ENCODE data around the gene TBC1D10A. TPM values are rescaled to one million over a fixed set of nuclear protein-coding genes. Genes with fewer than 3 reads are reported as not detected.
A peak's percentile ranks its signal among the peaks of the same experiment; 100 is the strongest.

Gene TBC1D10A
- total RNA-seq, 1 donor from 2014 or later: 21.4 TPM

- DNase-seq (ENCODE audit: low read depth): no peak
Measured at GRCh38 chr22:30265823-30266444, 60.8 kb downstream of the TBC1D10A start.

- no peak for DNase-seq (ENCODE audit: low read depth)
Measured at GRCh38 chr22:30265131-30265720, 61.5 kb downstream of the TBC1D10A start.

GRCh38 chr22:30263883-30264282 lies 62.9 kb downstream of the TBC1D10A start:
- DNase-seq (ENCODE audit: low read depth): no peak

GRCh38 chr22:30262917-30263741 lies 63.6 kb downstream of the TBC1D10A start:
- DNase-seq (ENCODE audit: low read depth): no peak

GRCh38 chr22:30262112-30262511 lies 64.6 kb downstream of the TBC1D10A start:
- DNase-seq (ENCODE audit: low read depth): no peak

- no peak for DNase-seq (ENCODE audit: low read depth)
Measured at GRCh38 chr22:30261134-30261533, 65.6 kb downstream of the TBC1D10A start.

- DNase-seq (ENCODE audit: low read depth): no peak
Measured at GRCh38 chr22:30260682-30261081, 66.1 kb downstream of the TBC1D10A start.

GRCh38 chr22:30260276-30260675 lies 66.5 kb downstream of the TBC1D10A start:
- no peak for DNase-seq (ENCODE audit: low read depth)

GRCh38 chr22:30254314-30254713 lies 72.4 kb downstream of the TBC1D10A start:
- no peak for DNase-seq (ENCODE audit: low read depth)

- peak; percentile 88 for DNase-seq (ENCODE audit: low read depth)
Measured at GRCh38 chr22:30253205-30253852, 73.4 kb downstream of the TBC1D10A start.

GRCh38 chr22:30252411-30253204 lies 74.1 kb downstream of the TBC1D10A start:
- peak; percentile 45 for DNase-seq (ENCODE audit: low read depth)

- peak; percentile 78 for DNase-seq (ENCODE audit: low read depth)
Measured at GRCh38 chr22:30251711-30252110, 75.0 kb downstream of the TBC1D10A start.

- DNase-seq (ENCODE audit: low read depth): peak; percentile 95
Measured at GRCh38 chr22:30250661-30251267, 76.0 kb downstream of the TBC1D10A start.

GRCh38 chr22:30250039-30250565 lies 76.6 kb downstream of the TBC1D10A start:
- no peak for DNase-seq (ENCODE audit: low read depth)

GRCh38 chr22:30249049-30250038 lies 77.4 kb downstream of the TBC1D10A start:
- DNase-seq (ENCODE audit: low read depth): no peak

- no peak for DNase-seq (ENCODE audit: low read depth)
Measured at GRCh38 chr22:30248484-30248883, 78.3 kb downstream of the TBC1D10A start.

GRCh38 chr22:30247974-30248373 lies 78.8 kb downstream of the TBC1D10A start:
- DNase-seq (ENCODE audit: low read depth): no peak

GRCh38 chr22:30247561-30247960 lies 79.2 kb downstream of the TBC1D10A start:
- no peak for DNase-seq (ENCODE audit: low read depth)

- DNase-seq (ENCODE audit: low read depth): no peak
Measured at GRCh38 chr22:30246814-30247376, 79.8 kb downstream of the TBC1D10A start.
